Activated CD4-positive, alpha-beta T cell treated with anti-CD3 and anti-CD28 coated beads for 24 hours (primary cell): ENCODE results near the gene DEFB112.

ENCODE experiments used
- DNase-seq, 2 donors: peaks; one replicate each; pipeline ENCODE4 v3.0.0-alpha.2; 2020; ENCODE audit warnings: low read depth in 2 of 2

Gene DEFB112

GRCh38 chr6:49995278-49995677 lies 54.5 kb downstream of the DEFB112 start:
- no peak for DNase-seq
